ENCODE results near the gene AKAP12.

- TF ChIP-seq TAF1 (IDR thresholded peaks at IDR 0.05; ENCODE audit: low read depth) (no peak), REST (IDR thresholded peaks at IDR 0.05; ENCODE audit: low read depth) (no peak), NFIC (IDR thresholded peaks at IDR 0.05) (no peak), MAX (IDR thresholded peaks at IDR 0.05) (no peak), FOXM1 (IDR thresholded peaks at IDR 0.05; ENCODE audit: borderline replicate concordance, low read depth) (no peak), RAD21 (IDR thresholded peaks at IDR 0.05; ENCODE audit: low read depth) (no peak), EP300 (IDR thresholded peaks at IDR 0.05; ENCODE audit: borderline replicate concordance) (no peak), CEBPB (IDR thresholded peaks at IDR 0.05) (no peak), YY1 (IDR thresholded peaks at IDR 0.05; ENCODE audit: low read depth) (no peak), USF1 (IDR thresholded peaks at IDR 0.05) (no peak)
Measured at GRCh38 chr6:151375833-151376232, 136.1 kb downstream of the AKAP12 start.
